Right renal cortex interstitium (tissue), 3 donors: Measurements from ENCODE around the gene IL1R2. TPM values are rescaled to one million over a fixed set of nuclear protein-coding genes. Genes with fewer than 3 reads are reported as not detected.

Experiments
- DNase-seq, 3 donors: peaks; one replicate each; pipeline ENCODE4 v3.0.0-alpha.2; 2013; ENCODE audit warnings: low read depth in 3 of 3, low spot score in 2 of 3
- polyA plus RNA-seq, 3 donors: library from polyadenylated mRNA; unstranded; fragments of 120-200 nt; gene quantifications; one replicate each; pipeline ENCODE4 v1.2.1, GENCODE V29; 2013; ENCODE audit not compliant: insufficient read length in 3 of 3

IL1R2 gene
- polyA plus RNA-seq, 3 donors: 0.26 to 0.75 (median 0.43) TPM

DNA sequence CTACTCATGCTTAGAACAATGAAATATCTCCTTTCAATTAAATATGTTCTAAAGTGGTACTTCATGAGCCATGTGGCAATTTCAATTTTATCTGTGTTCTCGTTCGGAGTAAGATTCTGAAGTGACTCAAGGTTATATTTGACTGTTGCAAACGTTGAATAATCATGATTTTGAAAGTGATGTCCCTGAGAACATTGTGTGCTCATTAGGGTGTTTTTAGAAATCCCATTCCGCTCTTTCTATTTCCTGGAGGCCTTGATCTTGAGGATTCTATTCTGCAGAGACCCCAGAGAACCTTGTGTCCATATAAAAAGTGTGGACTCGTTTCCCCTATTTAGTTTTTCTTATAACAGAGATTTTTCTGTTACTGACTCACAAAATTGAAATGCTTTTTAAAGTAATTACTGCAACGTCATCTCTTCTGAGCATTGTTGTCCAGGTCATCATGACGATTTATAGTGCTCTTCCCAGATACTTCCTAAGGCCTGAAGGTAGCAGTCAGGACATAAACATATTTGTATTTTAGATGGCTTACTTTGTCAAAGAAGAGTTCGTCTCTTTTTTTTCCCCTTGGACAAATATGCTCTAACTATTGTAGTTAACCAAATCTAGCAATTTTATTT lies 27.2 kb downstream of the IL1R2 start:
- no peak for DNase-seq

DNA sequence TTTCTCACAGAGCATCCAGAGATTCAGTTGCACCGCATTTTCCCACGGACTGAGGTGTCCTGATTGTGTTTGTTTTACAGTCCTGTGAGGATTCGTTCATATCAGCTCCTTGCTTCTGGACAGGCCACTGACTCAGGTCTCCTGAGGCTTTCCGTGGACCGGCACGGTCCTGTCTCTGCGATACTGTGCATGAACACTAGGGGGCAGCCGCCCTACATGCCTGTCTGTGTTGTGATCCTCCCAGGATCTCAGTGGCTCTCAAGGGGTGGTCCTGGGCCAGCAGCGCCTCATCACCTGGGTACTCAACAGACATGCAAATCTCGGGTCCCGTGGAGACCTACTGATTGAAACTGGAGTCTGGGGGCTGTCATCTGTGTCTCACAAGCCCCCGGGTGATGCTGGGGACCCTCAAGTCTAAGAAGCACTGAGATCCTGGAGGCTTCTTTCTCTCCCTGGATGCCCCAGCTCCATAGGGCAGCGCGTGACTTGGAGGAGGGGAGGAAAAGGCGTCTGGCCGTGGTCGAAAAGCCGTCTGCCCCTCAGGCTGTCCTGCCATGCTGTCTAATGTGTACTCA lies 28.9 kb downstream of the IL1R2 start:
- peak; percentile 60 to 72 (median 64) for DNase-seq

DNA sequence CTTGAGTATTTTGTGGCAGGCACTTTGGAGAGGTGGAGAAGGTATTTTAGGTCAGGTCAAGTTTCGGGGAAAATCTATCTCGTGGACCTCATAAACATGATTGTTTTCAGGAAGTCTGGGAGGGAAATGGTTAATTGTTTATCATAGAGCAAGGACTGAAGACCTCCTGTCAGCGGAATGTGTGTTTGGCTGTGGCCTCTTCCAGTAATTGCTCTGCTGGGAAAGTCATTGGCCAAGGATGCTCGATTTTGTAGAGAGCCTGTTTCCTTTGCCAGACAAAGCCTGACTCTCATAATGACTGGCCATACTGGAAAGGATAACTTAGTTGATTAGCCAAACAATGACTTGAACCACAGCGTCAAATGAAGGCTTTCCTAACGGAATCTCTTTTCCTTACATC lies 30.0 kb downstream of the IL1R2 start:
- DNase-seq: no peak

DNA sequence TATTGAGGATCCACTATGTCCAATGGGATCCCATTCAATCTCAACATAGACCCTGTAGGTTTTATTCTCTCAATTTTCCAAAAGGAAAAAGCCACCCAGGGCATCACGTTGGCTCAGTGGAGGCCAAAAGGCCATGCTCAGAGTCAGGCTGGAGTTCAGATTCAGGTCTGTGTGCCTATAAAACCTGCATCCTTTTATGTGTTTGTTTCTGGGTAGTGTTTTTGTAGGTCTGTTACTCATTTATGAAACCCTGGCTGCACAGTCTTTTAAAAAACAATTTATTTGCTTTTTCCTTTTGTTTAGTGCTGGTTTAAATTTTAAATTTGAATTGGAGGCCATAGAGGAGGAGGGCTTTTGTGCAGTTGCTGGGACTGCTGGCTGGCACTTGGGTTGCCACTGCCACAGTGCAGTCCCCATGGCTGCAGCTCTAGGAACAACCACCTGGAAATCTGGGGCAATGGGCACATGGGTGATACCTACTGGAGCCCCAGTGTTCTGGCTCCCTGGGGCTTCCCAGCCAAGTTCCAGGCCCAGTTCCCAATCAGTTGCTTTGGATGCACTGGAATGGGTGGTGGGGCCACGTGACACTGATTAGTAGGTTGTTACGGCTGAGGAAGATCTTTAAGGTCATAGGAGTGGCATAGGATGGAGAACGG lies 31.3 kb downstream of the IL1R2 start:
- no peak for DNase-seq

DNA sequence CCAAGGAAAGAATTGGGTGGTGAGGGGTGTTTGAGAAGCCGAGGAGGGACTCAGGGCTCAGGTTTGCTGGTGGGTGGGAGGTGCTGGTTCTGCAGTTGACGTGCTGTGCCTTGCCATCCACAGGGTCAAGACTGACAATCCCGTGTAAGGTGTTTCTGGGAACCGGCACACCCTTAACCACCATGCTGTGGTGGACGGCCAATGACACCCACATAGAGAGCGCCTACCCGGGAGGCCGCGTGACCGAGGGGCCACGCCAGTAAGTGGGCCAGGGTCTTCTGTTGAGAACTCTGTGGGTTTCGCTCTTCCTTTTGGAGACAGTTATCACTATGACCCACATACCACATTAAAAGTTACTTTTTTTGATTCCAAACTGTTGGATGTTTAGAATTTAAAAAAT lies 32.6 kb downstream of the IL1R2 start:
- no peak for DNase-seq

DNA sequence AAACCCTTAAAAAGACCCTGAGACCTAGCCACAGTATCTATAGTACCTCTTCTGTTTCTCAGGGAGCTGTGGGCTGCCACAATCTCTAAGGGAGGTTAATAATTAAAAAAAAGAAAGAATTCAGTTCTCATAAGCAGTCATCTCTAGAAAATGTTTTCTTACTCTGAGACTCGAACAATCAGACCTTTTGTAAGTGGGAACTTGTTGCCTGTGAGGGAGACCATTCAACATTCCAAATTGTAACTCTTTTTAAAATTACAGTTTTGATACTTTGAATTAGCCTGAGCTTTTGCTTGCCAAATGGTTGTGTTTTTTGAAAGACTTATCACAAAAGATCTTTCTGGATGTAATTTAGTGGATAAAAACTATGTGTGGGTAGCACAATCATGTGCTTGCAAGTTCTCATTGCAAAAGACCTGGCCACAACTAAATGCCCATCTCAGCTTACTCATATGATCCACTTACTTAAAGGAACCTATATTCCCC lies 33.3 kb downstream of the IL1R2 start:
- DNase-seq: no peak

DNA sequence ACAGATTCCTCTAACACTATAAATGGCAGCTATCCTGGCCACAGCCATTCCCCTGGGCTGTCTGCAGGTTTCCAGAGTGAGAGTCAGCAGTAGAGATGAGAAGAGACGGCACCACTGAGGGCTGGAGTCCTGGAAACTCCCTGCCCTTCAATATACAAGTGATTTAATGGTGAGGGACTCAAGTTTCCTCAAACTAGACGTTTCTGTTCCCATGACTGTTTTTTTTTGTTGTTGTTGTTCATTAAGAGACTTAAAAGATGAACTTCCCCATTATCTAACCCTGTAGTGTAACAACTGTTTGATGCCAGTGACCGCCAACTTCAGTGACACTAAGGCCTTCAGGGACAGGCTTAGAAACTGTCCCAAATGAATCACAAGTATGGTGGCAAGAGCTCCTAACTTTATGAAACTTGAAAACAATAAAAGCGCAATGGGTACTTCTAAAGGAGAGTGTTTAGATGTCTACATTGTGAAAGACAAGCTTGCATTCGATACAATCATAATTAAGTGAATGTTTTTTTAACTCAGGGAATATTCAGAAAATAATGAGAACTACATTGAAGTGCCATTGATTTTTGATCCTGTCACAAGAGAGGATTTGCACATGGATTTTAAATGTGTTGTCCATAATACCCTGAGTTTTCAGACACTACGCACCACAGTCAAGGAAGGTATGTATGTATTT lies 34.0 kb downstream of the IL1R2 start:
- DNase-seq: no peak

DNA sequence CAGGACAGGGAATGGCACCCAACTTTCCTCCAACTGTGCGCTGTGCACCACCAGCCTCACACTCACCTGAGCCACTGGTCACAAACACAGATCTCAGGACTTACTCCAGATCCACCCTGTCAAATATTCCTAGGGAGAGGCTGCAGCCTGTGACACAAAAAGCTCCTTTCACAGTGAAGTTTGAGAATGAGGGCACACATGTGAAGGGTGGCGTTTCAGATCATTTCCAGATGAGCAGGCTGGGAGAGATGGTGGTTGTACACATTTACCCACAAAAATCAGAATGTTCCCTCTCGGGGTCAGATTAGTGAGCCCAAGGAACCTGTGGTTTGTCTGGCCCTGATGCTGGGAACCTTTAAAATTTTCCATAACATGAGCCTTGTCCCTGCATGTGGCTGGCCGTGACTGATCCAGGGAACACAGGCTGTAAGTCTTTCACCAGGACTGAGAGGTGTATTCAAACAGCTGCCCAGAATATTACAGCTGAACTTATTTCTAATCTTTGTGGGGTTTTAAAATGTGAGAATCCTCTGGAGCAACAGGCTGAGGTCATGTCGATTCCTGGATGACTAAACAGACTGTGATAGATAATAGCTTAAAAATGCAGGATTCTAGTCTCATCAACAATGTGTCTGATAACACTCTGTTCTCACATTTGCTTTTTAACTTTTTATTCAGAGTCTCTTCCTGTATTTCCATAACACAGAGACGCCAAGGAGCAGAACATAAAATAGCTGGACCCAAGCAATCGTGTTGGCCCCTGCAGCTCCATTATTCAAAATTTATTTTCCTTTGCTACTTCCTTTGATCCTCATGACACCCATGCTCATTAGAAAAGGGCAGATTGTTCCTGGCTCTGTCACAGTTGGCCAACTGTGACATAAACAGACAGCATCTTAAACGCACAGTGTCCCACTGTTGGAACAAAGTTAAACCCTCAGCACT lies 35.5 kb downstream of the IL1R2 start:
- DNase-seq: no peak

DNA sequence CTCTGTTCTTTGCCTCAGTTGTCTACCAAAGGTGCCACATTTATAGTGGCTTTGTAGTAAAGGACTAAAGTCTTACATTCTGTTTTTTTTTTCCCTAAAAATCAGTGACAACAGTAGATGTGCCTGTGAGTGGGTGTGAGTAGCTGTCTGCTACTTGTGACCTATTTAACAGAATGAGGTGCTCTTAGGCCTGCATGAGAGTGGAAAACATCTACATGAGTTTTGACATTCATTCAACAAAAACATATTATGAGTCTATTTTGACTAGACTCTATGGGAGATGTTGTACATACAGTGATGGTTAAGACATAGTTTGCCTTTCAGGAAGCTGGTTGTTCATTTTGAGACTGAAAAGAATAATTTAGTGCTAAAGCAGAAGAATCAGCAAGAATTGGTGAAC lies 36.7 kb downstream of the IL1R2 start:
- DNase-seq: no peak

DNA sequence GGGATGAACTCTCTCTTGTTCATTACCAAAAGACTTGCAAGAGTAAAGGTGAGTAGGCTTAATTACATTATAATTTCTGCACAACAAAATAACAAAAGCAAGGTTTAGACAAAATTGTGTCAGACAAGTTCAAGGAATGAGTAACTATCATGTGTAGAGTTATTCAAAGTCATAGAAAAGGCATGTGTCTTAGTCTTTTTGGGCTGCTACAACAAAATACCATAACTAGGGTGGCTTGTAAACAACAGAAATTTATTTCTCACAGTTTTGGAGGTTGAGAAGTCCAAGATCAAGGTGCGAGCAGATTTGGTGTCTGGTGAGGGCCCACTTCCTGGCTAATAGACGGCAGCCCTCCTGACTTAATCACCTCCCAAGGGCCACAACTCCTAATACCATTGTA lies 37.6 kb downstream of the IL1R2 start:
- DNase-seq: no peak

DNA sequence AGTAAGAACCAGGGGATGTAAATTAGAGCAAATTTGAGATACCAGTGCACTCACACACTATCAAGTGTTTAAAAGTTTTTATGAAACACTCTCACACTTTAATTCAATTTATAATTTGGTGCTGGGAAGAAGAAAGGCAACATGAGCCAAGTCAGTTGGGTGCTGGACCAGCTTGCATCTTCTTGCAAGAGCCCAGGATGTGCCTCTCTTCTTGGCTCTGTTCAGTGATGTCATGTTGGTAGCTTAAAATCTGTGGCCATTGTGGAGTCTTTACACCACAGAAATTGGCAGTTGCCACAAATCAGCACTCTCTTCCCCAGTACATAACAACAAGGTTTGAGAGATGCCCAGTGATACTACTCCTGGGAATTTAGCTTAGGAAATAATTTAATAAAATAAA lies 38.2 kb downstream of the IL1R2 start:
- DNase-seq: no peak

DNA sequence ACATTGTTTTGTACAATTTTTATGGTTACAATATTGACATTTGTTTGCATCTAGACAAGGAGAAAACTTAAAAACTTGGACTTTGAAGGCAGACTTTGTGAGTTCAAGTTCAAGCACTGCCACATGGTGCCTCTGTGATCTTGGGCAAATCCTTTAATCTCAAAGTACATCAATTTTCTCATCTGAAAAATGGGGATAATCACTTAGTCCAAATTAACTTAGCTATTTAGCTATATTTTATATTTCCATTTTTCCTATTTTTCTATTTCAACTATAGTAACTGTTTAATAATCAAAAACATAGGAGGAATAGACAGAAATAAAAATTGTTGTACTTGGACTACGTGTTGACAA lies 38.7 kb downstream of the IL1R2 start:
- no peak for DNase-seq

DNA sequence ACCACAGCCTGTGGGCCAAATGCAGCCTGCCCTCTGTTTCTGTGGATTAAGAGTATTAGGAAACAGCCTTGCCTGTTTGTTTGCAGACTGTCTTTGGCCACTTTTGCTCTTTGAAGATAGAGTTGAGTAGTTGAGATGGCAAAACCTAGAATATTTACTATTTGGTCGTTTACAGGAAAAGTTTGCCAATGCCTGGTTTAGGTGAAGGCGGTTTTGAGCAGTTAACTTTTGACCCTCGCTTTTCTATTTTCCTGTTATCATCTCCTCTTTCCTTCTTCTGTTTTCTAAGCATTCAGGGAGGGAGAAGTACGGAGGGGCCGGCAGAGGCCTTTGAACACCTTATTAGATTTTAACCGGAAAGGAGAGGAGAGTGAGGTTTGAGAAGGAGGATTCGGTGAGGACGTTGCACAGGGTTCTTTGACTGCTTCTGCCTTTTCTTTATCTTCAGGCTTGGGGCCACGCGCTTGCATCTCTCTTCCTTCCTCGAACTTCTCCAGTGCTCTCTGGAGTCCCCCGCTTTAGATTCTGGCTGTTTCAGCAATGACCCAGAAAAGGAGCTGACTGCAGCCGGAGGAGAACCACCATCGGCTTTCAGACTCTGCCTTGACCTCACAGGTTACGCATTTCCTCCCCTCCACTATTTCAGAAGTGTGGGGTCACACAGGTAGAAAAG lies 39.2 kb downstream of the IL1R2 start:
- DNase-seq: no peak

DNA sequence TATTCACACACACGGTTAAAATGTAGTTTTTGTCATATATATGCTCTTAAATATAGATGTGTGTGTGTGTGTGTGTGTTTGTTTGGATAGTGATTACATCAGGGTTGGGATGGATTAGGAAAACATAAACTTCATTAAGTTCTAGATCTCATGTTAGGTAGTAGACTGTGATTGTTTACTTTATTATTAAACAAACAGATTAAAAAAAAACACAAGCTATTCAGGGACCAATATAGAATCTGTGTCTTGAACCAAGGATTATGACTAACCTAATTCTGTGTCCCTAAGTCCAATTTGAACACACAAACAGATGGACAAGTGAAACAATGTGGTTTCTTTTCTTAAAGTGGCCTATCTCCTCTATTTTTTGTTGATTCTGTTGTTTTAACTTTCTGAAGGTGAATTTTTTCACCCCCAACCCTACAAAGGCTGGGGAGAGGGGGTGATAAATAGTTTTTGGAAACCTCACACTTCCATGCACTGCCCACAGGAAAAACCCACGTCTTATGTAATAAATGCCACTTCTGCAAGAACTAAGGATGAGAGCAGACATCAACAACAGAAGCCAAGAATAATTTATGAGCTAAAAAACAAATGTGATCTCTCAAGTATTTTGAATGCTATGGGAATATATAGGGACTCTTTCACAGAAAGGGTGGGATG lies 40.7 kb downstream of the IL1R2 start:
- no peak for DNase-seq

DNA sequence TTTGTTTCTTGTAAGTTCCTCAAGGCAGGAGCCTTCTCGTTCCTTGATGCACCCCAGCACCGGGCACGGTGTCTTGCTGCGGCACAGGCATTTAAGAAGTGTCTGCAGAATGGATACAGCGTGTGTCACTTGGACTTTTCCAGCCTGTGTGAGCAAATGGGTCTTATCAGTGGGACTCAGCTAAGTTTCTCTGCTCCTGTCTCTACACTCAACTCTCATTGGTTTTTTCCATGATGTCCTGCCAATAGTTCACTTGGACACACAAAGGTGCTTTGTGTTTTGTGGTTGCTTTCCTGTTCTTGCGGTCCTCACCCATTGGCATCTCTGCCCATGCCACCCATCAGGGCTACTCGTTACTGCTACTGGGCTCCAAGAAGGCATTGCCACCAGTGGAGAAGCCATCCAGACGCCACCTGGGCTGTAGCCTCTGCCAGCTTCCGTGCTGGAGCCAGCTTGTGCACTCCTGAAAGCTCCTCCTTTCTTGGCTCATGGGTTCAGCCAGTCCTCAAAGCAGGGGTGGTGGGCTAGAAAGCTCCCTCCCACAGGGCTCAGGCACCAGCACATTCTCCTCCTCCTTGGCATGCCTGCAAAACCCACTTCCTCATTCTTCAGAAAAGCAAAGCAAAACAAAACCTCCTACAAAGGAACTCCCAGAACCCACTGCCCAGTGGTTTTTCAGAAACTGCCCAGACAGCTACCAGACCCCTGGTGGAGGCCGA lies 41.4 kb downstream of the IL1R2 start:
- DNase-seq: no peak

DNA sequence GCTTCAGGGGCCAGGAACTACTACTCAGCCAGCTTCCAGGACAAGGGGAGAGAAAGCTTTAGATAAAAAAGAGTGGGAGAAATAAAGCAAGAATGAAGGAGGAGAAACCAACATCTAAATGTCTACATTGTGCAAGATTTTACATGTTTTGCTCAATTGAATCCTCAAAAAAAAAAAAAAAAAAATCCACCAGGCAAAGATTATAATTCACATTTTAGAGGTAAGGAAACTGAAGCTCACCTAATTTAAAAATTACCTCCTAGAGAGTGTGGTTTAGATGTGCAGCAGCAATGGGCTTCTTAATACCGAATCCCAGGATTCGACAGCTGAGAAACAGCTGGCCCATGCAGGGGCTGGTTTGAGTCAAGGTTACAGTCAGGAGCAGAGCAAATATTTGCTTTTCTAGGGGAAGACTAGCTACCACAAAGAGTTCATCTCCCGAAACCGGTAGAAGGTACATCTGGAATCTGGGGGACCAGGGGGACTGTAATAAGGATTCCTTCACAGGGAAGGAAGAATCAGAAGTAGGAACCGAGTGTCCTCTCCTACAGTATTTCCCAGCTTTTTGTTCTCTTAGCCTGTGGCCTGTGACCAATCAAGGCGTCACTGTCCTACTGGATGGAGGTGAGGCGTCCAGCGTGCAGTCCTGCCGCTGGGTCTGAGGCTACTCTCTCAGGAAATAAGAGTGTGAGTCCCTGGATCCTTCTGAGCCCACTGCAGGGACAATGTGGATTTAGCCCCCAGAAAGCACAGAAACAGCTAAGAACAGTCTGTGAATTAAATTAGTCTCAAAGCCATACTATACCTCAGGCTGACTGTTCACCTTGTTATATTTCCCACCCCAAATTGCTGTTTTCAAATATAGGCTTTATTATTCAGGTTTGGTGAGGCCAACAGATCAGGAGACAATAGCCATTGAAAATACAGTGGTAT lies 42.3 kb downstream of the IL1R2 start:
- DNase-seq: no peak

DNA sequence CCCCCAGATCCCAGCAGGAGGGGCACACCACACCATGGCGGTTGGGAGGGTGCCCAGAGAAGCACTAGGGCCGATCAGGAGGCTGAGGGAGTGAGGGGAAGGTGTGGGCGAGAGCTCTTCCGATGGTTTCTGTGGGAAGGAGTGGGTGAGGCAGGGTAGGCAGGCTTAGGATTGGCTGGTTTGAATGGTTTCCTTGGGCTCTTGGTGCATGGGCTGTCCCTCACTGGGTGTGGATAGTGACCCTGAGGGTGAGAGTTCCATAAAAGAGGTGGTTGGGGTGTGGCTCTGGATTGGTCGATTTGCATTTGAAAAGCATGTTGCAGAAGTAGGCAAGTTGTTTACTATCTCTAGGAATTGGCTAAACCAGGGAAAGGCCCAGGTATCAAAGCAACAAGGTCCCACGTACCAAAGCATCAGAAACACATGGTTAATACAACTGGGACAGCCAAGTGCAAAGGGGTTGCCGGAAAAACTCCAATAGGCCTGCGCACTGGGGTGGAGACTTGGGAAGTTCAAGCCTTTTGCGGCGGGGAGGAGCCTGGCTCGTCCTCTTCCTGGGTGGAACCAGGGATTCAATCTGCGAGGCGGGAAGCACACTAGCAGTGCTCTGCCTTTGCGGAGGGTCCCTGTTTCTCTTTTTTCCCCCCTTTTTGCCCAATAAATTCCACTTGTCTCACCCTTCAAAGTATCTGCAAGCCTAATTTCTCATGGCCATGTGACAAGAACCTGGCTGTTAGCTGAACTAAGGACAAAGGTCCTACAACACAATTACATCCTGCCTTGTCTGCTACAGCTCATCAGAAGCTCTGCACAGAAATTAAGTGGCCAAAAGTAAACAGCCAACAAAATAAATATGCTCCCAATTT lies 43.2 kb downstream of the IL1R2 start:
- DNase-seq: no peak
